Measurements from ENCODE around the gene STAT5B. TPM values are rescaled to one million over a fixed set of nuclear protein-coding genes. Genes with fewer than 3 reads are reported as not detected.

The STAT5B gene
- total and polyA plus RNA-seq, 2 of the 13 experiments (the other 11 are each of a cell fraction or from before 2014, with no cell fraction given): 21.0 to 42.8 TPM

DNA sequence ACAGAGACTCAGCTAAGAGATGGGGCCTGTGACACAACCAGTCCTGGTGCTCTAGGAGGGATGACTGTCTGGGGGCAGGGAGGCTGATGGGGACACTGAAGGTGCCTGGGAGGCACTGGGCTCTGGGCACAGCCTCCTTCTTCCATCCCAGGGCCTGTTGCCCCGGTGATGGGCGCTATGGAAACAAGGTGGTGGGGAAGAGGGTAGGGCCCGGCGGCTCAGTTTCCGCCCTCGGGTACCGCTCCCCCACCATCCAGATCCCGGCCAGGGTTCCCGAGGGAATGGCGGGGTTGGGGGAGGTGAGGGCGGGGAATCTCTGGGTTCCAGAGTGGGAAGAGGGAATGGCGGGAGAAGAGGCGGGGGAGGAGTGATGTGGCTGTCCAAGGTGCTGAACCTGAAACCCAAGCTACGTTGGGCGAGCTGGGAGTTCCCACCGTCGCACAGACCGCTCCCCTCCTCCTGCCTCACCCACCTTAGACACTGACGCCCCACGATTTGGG, 96.2 kb downstream of the STAT5B start (continued):
- TF ChIP-seq, protein P1, sequence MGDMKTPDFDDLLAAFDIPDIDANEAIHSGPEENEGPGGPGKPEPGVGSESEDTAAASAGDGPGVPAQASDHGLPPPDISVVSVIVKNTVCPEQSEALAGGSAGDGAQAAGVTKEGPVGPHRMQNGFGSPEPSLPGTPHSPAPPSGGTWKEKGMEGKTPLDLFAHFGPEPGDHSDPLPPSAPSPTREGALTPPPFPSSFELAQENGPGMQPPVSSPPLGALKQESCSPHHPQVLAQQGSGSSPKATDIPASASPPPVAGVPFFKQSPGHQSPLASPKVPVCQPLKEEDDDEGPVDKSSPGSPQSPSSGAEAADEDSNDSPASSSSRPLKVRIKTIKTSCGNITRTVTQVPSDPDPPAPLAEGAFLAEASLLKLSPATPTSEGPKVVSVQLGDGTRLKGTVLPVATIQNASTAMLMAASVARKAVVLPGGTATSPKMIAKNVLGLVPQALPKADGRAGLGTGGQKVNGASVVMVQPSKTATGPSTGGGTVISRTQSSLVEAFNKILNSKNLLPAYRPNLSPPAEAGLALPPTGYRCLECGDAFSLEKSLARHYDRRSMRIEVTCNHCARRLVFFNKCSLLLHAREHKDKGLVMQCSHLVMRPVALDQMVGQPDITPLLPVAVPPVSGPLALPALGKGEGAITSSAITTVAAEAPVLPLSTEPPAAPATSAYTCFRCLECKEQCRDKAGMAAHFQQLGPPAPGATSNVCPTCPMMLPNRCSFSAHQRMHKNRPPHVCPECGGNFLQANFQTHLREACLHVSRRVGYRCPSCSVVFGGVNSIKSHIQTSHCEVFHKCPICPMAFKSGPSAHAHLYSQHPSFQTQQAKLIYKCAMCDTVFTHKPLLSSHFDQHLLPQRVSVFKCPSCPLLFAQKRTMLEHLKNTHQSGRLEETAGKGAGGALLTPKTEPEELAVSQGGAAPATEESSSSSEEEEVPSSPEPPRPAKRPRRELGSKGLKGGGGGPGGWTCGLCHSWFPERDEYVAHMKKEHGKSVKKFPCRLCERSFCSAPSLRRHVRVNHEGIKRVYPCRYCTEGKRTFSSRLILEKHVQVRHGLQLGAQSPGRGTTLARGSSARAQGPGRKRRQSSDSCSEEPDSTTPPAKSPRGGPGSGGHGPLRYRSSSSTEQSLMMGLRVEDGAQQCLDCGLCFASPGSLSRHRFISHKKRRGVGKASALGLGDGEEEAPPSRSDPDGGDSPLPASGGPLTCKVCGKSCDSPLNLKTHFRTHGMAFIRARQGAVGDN (CRISPR knock-in tag; IDR thresholded peaks at IDR 0.05): peak; percentile 44; the same call in 1 of the 2 replicates
- peak; percentile 92; the same call in 1 of the 2 replicates for TF ChIP-seq SATB2 (CRISPR knock-in tag; IDR thresholded peaks at IDR 0.05)
- TF ChIP-seq PCBP1 (IDR thresholded peaks at IDR 0.05; ENCODE audit: borderline replicate concordance, low read depth, low read length): no peak
- 0 out of 2 replicates have a peak, but pooled peaks have one; percentile 55 for TF ChIP-seq ZFAT (CRISPR knock-in tag; conservative IDR thresholded peaks at IDR 0.05)
- peak; percentile 92 for TF ChIP-seq MTERF4 (CRISPR knock-in tag; IDR thresholded peaks at IDR 0.05)
- TF ChIP-seq ZBTB40 (IDR thresholded peaks at IDR 0.05): no peak
- peak; percentile 73 for TF ChIP-seq ZBTB40 (CRISPR knock-in tag; IDR thresholded peaks at IDR 0.05)
- TF ChIP-seq ETV6 (CRISPR knock-in tag; conservative IDR thresholded peaks at IDR 0.05): peak; percentile 96
- TF ChIP-seq SAFB2 (CRISPR knock-in tag; IDR thresholded peaks at IDR 0.05; ENCODE audit: borderline replicate concordance, low read depth): no peak
- no peak for TF ChIP-seq ZNF879 (CRISPR knock-in tag; IDR thresholded peaks at IDR 0.05)
- no peak for TF ChIP-seq SMARCE1 (IDR thresholded peaks at IDR 0.05; ENCODE audit: borderline replicate concordance)
- TF ChIP-seq ZNF264 (CRISPR knock-in tag; IDR thresholded peaks at IDR 0.05): peak; percentile 92; the same call in 1 of the 2 replicates
- peak; percentile 83 for TF ChIP-seq EED (CRISPR knock-in tag; IDR thresholded peaks at IDR 0.05)
- TF ChIP-seq FOXP1 (IDR thresholded peaks at IDR 0.05): no peak
- TF ChIP-seq FOXP1 (CRISPR knock-in tag; IDR thresholded peaks at IDR 0.05): no peak
- TF ChIP-seq ZNF225 (CRISPR knock-in tag; IDR thresholded peaks at IDR 0.05): no peak
- no peak for TF ChIP-seq THAP8 (CRISPR knock-in tag; IDR thresholded peaks at IDR 0.05; ENCODE audit: borderline replicate concordance)
